ENCODE data around the gene TBC1D7.

Gene TBC1D7

DNA sequence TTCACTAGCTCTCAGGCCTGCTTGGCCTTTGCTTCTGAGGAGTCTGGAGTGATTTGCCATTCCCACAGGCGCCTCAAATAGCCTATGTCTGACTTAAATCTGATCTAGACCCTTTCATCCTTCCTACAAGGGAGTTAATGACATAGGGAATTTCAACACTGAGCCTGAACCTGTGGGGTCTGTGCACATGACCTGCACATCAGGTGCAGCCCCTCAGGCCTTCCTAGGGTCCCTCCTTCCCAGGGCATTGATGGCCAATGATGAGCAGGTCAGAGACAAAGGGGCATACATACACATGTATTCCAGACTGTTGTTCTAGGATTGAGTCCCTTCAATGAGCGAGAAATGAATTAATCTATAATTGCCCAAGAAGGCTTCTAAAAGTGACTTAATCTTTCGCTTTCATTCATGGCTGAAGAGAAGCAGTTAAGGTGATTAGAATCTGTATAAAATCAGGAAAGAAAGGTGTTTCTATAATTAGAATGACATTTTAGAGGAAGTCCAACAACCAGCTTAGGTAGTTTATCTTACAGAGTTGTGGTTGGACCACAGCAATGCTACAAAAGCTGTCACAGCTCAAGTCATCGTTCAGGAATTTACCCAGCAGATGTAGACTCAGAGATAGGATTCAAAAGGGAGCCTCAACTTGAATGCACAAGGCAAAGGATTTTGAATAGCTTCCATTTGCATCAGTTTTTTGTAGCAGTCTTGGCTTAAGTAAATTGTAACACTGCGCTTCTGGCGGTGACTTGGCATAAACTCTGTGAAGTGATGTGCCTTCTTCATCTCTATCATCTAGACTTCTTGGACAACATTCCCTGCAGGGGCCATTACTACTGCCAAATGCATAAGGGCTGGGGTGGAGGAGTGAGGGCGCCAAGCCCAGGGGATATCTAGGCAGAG, 27.0 kb upstream of the TBC1D7 start:
- DNase-seq (ENCODE audit: low read depth): peak; percentile 83
- H3K4me1 ChIP-seq (ENCODE audit: control insufficient read depth, insufficient read depth, low read length): peaks cover 16% of the 10 kb centered on the region
- H3K4me3 ChIP-seq (ENCODE audit: low read length): no peak overlapping the region
- no peak overlapping the region for H3K9ac ChIP-seq (ENCODE audit: low read length)
- H3K27me3 ChIP-seq (replicated peaks; ENCODE audit: control insufficient read depth, insufficient read depth, low read length): no peaks in the 10 kb centered on the region
- H3K36me3 ChIP-seq (ENCODE audit: control insufficient read depth, insufficient read depth, low read length, severe bottlenecking): no peaks in the 10 kb centered on the region
- H3K9me3 ChIP-seq (ENCODE audit: control insufficient read depth, low read length): no peaks in the 10 kb centered on the region

DNA sequence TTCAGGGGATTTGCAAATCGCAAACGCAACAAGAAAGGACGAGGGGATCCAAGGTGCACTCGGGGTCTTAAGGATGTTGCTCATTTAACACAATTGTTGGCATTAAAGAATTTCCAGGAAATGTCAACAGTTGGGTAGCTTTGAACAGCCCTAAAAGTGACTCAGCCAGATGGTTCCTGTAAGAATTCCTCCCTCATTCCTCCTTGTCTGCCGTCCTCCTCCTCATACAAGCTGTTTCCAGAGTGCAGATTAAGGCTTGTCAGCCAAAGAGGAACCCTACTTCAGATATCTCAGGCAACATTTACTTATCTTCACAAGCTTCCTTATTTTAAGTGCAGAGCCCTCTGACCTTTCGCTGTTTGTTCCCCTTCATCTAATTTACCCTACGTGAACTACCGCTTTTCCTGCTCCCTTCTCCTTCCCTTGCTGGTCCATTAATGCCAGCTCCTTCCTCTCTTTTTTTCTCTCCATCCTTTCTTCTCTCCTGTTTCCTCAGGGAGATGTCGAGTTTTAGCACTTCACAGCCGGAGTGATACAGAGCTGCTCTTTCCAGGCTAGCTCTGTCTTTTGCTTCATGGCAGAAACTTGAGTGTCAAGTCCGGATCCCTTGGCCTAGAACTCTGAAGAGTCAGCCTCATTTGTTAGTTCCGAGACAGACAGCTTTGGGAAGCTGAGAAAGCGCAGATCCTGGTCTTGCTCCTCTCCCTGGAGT, 26.1 kb upstream of the TBC1D7 start:
- Histone ChIP-seq H3K4me3 (ENCODE audit: low read length) (no peak overlapping the region), H3K9me3 (ENCODE audit: control insufficient read depth, low read length) (no peaks in the 10 kb centered on the region), H3K4me1 (ENCODE audit: control insufficient read depth, insufficient read depth, low read length) (peaks cover 16% of the 10 kb centered on the region), H3K9ac (ENCODE audit: low read length) (no peak overlapping the region), H3K27me3 (replicated peaks; ENCODE audit: control insufficient read depth, insufficient read depth, low read length) (no peaks in the 10 kb centered on the region), H3K36me3 (ENCODE audit: control insufficient read depth, insufficient read depth, low read length, severe bottlenecking) (no peaks in the 10 kb centered on the region)
- DNase-seq (ENCODE audit: low read depth): peak; percentile 61

DNA sequence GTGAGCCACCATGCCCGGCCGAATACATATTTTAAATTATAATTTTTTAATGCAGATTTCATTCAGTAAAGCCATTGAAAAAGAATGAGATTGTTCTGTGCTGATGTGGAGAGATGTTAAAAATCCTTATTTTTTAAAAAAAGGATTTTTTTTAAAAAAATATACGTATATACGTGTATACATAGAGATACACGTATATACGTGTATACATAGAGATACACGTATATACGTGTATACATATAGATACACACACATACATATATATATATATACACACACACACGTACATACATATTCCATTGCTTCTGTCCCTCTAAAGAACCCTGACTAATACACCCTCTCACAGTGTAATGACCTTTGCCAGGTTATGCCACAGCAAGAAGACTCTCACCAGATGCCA, 23.8 kb upstream of the TBC1D7 start:
- Histone ChIP-seq H3K36me3 (ENCODE audit: control insufficient read depth, insufficient read depth, low read length, severe bottlenecking) (no peaks in the 10 kb centered on the region), H3K9ac (ENCODE audit: low read length) (no peak overlapping the region), H3K4me3 (ENCODE audit: low read length) (no peak overlapping the region), H3K27me3 (replicated peaks; ENCODE audit: control insufficient read depth, insufficient read depth, low read length) (no peaks in the 10 kb centered on the region), H3K9me3 (ENCODE audit: control insufficient read depth, low read length) (no peaks in the 10 kb centered on the region), H3K4me1 (ENCODE audit: control insufficient read depth, insufficient read depth, low read length) (peaks cover 16% of the 10 kb centered on the region)
- no peak for DNase-seq (ENCODE audit: low read depth)

DNA sequence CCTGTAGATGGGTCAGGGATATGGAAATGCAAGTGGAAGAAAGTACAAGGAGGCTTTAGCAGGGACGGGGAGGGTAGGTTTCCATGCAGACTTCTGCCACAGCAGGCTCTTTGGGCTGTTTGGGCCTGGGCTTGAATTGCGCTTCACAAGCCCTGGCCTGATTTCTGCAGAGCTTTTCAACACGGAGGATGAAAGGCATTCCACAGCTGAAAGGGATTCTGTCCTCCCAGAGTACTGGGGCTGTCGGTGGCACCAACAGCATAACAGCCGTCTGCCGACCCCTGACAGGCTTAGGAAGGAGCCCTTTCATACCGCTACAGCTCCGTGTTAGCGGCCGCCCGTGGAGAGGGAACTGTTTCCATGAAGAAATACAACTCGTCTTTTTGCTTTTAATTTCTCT, 22.9 kb upstream of the TBC1D7 start:
- Histone ChIP-seq H3K27me3 (replicated peaks; ENCODE audit: control insufficient read depth, insufficient read depth, low read length) (no peaks in the 10 kb centered on the region), H3K4me1 (ENCODE audit: control insufficient read depth, insufficient read depth, low read length) (peaks cover 16% of the 10 kb centered on the region), H3K9ac (ENCODE audit: low read length) (no peak overlapping the region), H3K9me3 (ENCODE audit: control insufficient read depth, low read length) (no peaks in the 10 kb centered on the region), H3K4me3 (ENCODE audit: low read length) (no peak overlapping the region), H3K36me3 (ENCODE audit: control insufficient read depth, insufficient read depth, low read length, severe bottlenecking) (no peaks in the 10 kb centered on the region)
- no peak for DNase-seq (ENCODE audit: low read depth)

DNA sequence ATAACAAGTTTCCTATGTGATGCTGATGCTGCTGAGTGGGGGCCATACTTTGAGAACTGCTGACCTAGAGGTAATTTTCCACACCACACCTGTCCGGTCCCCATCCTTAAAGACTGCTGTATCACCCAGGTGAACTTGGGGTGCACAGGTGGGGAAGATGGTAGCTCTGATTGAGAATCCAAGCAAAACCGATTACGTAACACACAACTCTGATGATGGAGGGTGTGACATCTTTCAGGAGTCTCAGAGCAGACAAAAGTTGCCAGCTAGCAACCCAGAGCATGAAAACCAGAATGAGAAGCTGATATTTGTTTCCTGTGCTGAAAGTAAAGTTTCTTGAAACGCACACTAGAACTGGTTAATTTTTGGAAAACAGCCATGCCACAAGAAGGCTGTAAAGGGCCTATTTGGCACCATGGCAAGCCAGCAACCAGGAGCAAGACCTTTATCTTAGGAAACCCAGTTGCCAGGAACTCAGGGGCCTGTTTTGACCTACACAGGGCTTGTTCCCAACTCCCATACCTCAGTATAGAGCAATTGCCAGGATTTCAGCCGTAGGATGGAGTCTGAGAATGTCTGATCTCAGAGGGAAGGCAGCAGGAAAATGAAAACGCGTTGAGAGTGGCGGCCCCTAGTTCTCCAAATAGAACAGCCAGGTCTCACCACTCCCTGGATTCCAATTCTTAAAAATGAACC, 21.6 kb upstream of the TBC1D7 start:
- Histone ChIP-seq H3K4me3 (ENCODE audit: low read length) (no peak overlapping the region), H3K9me3 (ENCODE audit: control insufficient read depth, low read length) (no peaks in the 10 kb centered on the region), H3K27me3 (replicated peaks; ENCODE audit: control insufficient read depth, insufficient read depth, low read length) (no peaks in the 10 kb centered on the region), H3K4me1 (ENCODE audit: control insufficient read depth, insufficient read depth, low read length) (peaks cover 6% of the 10 kb centered on the region), H3K36me3 (ENCODE audit: control insufficient read depth, insufficient read depth, low read length, severe bottlenecking) (no peaks in the 10 kb centered on the region), H3K9ac (ENCODE audit: low read length) (no peak overlapping the region)
- no peak for DNase-seq (ENCODE audit: low read depth)

DNA sequence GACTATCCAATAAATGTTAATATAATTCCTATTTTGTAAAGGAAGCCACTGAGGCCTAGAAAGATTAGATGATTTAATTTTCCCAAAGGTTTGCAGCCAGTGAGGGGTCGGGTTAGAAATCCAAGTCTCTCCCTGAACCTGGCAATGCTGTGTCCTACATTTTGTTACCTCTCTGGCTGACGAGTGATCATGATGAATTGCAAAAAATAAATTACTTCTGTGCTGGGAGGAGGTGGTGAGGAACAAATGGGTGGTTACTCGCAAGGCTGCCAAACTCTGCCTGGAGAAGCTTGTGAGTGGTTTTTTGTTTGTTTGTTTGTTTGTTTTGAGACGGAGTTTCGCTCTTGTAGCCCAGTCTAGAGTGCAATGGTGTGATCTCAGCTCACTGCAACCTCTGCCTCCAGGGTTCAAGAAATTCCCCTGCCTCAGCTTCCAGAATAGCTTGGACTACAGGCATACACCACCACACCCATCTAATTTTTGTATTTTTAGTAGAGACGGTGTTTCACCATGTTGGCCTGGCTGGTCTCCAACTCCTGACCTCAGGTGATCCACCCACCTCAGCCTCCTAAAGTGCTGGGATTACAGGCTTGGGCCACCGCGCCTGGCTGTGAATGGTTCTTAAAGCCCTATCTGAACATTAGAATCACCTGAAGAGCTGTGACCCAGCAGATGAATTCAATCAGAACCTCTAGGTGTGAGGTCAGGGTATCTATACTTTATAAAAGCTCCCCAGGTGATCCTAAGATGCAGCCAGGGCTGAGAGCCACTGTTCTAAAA, 20.2 kb upstream of the TBC1D7 start:
- no peaks in the 10 kb centered on the region for H3K36me3 ChIP-seq (ENCODE audit: control insufficient read depth, insufficient read depth, low read length, severe bottlenecking)
- no peak overlapping the region for H3K9ac ChIP-seq (ENCODE audit: low read length)
- H3K4me1 ChIP-seq (ENCODE audit: control insufficient read depth, insufficient read depth, low read length): no peaks in the 10 kb centered on the region
- H3K9me3 ChIP-seq (ENCODE audit: control insufficient read depth, low read length): no peaks in the 10 kb centered on the region
- no peak for DNase-seq (ENCODE audit: low read depth)
- no peaks in the 10 kb centered on the region for H3K27me3 ChIP-seq (replicated peaks; ENCODE audit: control insufficient read depth, insufficient read depth, low read length)
- no peak overlapping the region for H3K4me3 ChIP-seq (ENCODE audit: low read length)

DNA sequence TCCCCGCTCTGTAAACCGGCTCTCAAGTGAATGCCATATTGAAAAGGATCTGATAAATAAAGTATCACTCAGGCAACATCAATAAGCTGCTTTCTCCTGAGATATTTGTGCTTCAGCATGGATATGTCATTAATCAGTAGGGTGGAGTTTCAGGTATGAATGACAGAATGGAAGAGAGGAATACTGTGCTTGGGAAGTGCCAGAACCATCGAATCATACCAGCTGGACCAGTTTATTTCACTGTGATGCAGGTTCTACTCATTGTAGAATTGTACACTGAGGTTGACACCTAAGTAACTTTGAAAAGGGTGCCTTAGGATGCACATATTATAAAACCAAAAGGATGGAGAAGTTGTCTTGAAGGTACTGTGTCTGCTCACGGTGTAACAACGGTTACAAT, 17.9 kb upstream of the TBC1D7 start:
- H3K27me3 ChIP-seq (replicated peaks; ENCODE audit: control insufficient read depth, insufficient read depth, low read length): no peaks in the 10 kb centered on the region
- H3K4me1 ChIP-seq (ENCODE audit: control insufficient read depth, insufficient read depth, low read length): no peaks in the 10 kb centered on the region
- DNase-seq (ENCODE audit: low read depth): no peak
- H3K4me3 ChIP-seq (ENCODE audit: low read length): no peak overlapping the region
- H3K36me3 ChIP-seq (ENCODE audit: control insufficient read depth, insufficient read depth, low read length, severe bottlenecking): no peaks in the 10 kb centered on the region
- H3K9ac ChIP-seq (ENCODE audit: low read length): no peak overlapping the region
- H3K9me3 ChIP-seq (ENCODE audit: control insufficient read depth, low read length): no peaks in the 10 kb centered on the region

DNA sequence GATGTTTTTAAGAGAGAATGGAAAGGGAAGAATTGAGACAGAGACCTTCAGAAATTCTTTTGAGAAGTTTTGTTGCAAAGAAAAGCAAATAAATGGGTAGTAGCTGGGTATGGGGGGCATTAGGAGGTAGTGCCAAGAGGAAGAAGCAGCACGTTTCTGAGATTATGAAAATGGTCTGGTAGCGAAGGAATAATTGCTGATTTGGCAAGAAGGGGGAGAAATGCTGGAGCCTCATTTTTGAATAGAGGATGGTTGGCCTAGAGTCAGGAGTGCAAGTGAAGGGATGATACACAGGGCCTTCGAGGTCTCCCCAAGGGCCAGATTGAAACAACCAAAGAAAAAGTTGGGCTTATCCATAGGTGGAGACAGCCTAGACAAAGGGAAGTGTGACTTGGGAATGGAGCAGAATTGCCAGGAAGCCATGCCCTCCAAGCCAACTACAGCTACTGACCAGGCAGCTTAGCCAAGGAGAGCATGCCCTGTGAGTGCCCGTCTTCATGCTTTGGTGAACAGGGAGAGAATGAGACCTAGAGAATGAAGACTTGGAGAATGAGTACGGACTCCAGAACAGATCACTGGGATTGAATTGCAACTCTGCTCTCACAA, 14.2 kb upstream of the TBC1D7 start:
- no peaks in the 10 kb centered on the region for H3K4me1 ChIP-seq (ENCODE audit: control insufficient read depth, insufficient read depth, low read length)
- no peak overlapping the region for H3K4me3 ChIP-seq (ENCODE audit: low read length)
- peaks cover 7% of the 10 kb centered on the region for H3K27me3 ChIP-seq (replicated peaks; ENCODE audit: control insufficient read depth, insufficient read depth, low read length)
- no peak overlapping the region for H3K9ac ChIP-seq (ENCODE audit: low read length)
- no peak for DNase-seq (ENCODE audit: low read depth)
- no peaks in the 10 kb centered on the region for H3K9me3 ChIP-seq (ENCODE audit: control insufficient read depth, low read length)
- H3K36me3 ChIP-seq (ENCODE audit: control insufficient read depth, insufficient read depth, low read length, severe bottlenecking): no peaks in the 10 kb centered on the region

DNA sequence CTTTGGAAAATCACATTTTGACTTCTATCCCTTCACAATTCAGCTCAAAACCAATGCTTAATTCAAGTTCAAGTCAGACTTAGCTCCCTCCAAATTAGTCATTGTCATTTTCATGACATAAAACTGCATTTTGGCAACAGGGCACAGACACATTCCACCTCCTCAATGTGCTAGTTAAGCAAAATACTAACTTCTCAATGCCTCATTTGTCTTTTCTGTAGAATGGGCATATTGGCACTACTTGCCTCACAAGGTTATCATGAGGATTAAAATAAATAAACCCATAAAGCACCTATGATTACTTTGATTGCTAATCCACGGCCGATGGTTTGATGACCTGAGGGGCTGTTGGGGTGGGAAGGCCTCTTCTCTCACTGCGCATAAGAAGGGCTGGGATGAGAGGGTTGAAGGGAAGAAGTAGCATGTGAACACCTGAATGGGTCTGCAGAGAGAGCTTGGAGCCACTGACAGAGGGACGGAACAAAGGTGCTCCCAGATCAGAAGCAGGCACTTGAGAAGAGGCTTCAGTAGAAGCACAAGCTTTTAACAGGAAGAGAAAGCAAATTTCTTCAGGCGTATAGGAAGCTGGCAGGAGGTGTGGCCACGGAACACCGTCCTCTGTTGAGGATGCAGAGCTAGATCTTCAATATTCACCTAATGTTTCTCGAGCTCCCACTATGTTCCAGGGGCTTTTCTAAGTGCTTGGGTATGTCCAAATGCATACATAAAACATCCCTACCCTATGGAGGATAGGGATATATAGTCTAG, 11.7 kb upstream of the TBC1D7 start:
- Histone ChIP-seq H3K27me3 (replicated peaks; ENCODE audit: control insufficient read depth, insufficient read depth, low read length) (peaks cover 7% of the 10 kb centered on the region), H3K4me3 (ENCODE audit: low read length) (no peak overlapping the region), H3K36me3 (ENCODE audit: control insufficient read depth, insufficient read depth, low read length, severe bottlenecking) (no peaks in the 10 kb centered on the region), H3K9me3 (ENCODE audit: control insufficient read depth, low read length) (no peaks in the 10 kb centered on the region), H3K9ac (ENCODE audit: low read length) (no peak overlapping the region), H3K4me1 (ENCODE audit: control insufficient read depth, insufficient read depth, low read length) (no peaks in the 10 kb centered on the region)
- no peak for DNase-seq (ENCODE audit: low read depth)

DNA sequence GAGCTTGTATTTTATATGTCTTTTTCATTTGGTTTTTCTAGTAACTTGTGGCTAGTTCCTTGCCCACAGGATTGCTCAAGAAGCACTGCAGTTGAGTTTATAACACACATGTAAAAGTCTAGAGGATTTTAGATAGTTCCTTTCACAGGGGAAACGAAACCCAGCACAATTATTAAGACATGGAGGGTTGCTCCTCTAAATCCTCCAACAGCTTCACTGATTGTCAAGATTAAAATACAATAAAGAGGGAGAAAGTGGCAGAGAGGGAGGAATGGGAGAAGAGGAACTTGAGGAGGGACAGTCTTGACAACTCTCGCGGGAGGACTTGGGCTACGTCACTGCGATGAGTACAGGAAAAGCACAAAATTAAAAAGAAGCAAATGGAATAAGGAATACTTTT, 9.7 kb upstream of the TBC1D7 start:
- H3K27me3 ChIP-seq (replicated peaks; ENCODE audit: control insufficient read depth, insufficient read depth, low read length): peaks cover 7% of the 10 kb centered on the region
- H3K4me1 ChIP-seq (ENCODE audit: control insufficient read depth, insufficient read depth, low read length): no peaks in the 10 kb centered on the region
- no peak for DNase-seq (ENCODE audit: low read depth)
- no peak overlapping the region for H3K9ac ChIP-seq (ENCODE audit: low read length)
- no peak overlapping the region for H3K4me3 ChIP-seq (ENCODE audit: low read length)
- H3K36me3 ChIP-seq (ENCODE audit: control insufficient read depth, insufficient read depth, low read length, severe bottlenecking): no peaks in the 10 kb centered on the region
- H3K9me3 ChIP-seq (ENCODE audit: control insufficient read depth, low read length): no peaks in the 10 kb centered on the region

Measured in adipocyte (in vitro differentiated cells).